GM18511 (cell line): ENCODE results near the gene WHRN.
A peak's percentile ranks its signal among the peaks of the same experiment; 100 is the strongest.

Source experiments
- ATAC-seq: cut with Tn5 transposase; IDR thresholded peaks from one replicate; pipeline ENCODE4 v1.9.1; 2021; ENCODE audit warnings: mild to moderate bottlenecking, moderate library complexity; ENCODE audit not compliant: unreplicated experiment

WHRN gene

DNA sequence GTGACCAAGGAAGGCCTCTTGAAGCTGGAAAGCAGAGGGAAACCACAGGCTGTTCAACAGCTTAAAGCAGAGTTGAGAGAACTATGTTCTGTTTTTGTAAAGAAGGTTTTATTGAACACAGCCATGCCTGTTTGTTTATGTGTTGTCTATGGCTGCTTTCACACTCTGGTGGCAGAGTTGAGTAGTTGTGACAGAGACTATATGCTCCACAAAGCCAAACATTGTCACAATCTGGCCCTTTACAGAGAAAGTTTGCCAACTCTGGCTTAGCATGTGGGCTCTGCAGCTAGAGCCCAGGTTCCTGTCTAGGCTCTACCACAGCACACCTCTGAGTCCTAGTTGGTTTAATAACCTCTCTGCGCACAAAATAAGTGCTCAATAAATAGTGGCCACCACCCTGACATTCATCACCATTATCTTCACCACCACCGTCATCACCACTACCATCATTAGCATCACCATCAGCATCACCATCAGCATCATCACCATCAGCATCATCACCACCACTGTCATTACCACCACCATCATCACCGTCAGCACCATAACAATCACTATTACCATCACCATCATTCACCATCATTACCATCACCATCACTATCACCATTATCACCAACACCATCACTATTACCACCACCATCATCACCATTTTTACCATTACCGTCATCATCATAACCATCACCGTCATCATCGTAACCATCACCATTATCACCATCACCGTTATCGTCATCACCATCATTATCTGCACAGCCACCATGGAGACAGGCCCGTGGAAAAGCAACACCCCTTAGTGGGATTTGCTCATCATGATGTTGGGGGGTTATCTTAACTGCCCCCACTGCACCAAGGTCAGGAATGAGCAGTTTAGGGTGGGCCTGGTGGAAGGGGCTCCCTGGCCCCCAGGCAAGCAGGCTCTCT, 135.8 kb downstream of the WHRN start:
- no peak for ATAC-seq

DNA sequence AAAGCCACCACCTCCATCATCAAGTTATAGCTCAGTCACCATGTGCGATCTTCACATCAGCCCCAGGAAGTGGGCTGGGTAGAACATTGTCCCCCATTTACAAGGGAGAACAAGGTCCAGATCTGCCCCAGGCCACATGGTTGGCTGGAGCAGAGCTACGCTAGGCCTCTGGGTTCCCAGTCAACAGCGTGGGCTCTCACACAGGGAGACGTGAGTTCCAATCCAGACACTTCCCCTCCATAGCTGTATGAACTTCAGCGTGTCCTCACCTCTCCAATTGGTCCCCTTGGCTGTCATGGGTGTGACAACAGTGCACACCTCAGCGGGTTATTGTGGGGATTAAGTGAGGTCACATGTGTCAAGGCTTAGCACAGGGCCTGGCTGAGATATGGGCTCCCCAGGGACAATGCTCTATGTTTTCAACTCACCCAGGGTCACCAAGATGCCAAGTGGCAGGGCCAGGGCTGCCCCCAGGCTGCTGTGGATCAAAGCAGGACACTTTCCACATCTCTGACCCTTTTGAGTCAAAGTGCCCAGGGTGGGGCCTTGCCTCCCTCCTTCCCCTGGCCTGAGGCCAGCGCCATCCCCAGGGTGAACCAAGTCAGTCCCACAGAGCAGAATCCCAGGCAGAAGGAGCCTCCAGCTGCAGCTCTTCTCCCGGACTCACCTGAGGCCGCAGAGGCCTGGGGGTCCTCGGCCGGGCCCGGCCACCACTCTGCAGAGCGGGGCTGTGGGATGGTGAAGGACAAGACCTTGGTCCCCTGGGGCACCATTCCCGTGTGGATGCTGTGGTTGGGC, 137.3 kb downstream of the WHRN start:
- ATAC-seq: no peak

DNA sequence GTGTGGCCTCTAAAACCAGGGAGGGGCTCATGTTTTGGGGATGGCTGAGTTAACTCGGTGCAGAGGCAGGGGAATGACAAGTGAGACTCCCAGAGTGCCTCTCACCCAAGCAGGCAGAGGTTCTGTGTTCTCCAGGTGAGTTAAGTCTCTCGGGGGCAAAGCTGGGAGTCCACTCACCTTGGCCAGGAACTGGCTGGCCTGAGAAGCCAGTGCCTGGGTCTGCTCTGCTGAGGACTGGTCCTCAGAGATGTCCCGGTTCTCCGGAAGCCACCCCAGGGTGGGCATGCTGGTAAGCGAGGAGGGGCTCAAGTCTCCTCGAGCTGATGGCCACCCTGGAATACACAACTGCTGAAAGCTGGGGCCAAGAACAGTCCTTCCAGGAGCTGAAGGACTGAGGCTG, 137.9 kb downstream of the WHRN start:
- no peak for ATAC-seq

DNA sequence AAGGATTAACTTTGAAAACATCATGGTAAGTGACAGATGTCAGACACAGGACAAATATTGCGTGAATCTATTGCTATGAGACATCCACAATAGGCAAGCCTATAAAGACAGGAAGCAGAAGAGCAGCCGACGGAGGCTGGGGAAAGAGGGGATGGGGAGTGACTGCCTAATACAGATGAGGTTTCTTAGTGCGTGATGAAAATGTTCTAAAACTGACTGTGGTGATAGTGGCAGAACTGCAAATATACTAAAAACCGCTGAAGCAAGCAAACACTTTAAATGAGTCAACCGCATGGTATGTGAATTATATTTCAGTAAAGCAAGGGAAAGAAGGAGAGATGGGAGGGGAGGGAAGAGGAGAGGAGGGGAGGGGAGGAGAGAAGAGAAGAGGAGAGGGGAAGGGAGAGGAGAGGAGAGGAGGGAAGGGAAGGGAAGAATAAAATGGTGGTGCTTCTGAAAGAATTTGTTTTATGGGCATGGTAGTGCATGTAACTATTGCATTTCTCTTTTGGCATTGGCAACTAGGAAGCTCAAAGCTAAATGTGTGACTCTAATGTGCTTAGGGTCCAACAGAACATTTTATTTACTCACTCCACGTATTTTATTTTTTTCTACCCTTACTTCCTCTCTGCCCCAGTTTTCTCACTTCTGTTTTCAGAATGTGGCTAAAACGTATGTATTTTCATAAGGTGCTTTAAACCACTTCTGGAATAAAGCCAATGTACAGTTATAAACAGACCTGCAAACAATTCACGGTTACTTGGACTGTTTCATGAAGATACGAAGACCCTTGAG, 138.7 kb downstream of the WHRN start:
- peak; percentile 60 for ATAC-seq

DNA sequence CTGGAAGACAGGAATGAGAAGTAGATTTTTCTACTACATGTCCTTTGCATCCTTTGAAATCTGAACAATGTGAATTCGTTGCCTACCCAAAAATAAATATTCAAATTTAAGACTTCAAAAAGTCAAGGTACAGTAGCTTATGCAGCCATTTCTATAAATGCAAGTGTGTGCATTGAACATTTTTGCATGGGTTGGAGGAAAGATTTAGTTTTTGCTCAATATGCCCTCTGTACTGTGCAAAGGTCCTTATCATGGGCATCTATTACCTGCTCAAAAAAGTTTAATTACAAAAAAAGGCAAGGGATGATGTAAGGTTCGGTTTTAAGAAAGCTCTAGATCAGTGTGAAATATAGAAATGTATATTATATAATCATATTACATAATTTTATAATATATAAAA, 140.1 kb downstream of the WHRN start:
- ATAC-seq: no peak

DNA sequence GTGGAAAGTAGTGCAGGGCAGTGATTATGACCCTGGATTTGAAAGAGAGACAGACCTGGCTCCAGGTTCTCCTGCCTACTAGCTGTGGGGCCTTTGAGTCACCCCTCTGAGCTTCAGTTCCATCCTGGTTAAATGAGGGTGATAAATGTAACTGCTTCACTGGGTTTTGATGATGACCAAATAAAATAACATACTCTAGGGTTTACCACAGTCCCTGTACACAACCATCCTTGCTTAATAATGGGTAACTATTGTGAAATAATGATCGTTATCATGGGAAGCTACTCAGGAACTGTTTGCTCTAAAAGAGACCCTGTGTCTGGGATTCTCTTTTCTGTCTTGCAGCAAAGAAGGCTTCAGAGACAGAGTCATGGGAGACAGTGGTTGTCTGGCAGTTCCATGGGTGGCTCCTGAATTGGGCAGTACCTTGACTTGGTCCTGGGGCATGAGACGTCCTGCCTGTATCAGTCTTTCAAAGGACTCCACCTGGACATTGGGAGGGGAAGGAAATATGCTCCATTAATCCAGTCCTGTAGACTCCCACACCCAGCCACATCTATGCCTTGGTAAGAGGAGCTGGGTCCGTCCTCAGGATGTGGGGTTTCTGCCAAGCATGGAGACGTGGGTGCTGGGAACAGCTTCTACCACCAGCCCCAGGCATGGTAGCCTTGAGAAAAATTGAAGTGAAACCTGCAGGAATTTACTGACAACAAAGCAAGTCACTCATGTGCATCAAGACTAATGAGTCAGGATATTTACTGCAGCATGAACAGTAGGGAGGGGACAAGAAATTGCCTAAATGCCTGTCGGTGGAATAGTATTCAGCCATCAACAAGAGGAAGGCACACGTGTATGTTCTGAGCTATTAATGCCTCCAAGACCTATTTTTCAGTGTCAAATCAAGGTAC, 140.9 kb downstream of the WHRN start:
- ATAC-seq: no peak

DNA sequence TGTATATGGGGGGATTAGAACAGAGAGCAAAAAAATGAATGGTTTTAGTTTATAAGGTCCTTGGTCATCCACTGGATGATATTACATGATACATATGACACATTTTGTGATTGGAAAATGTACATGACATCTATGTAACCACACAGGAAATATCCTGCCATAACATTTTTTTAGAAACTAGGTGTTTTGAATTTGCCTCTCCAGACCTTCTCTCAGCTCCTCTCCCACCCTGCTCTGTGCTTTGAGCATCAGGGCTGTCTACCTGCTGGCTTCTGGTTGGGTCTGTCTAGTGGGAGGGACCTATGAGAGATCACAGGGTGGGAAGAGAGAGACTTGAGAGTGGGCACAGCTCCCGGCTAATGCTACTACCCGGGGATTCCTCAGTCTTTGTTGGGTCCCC, 141.8 kb downstream of the WHRN start:
- no peak for ATAC-seq

DNA sequence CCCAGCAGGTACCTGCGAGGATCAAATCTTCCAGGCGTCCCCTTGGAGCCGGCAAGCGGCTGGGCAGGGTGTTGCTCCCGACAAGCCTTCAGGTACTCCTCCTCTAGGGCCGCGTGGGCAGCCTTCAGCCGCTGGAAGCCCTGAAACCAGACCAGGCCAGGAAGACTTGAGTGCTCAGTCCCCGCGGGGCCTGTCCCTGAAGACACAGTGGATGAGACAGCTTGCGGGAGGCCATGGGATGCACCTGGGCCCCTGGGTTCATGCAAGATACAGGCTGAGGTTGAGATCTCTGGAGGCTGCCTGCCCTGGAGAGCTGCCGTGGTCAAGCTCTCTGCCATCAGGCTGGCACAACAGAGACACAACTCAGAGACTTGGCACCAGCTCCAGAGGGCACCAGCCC, 142.9 kb downstream of the WHRN start:
- no peak for ATAC-seq

DNA sequence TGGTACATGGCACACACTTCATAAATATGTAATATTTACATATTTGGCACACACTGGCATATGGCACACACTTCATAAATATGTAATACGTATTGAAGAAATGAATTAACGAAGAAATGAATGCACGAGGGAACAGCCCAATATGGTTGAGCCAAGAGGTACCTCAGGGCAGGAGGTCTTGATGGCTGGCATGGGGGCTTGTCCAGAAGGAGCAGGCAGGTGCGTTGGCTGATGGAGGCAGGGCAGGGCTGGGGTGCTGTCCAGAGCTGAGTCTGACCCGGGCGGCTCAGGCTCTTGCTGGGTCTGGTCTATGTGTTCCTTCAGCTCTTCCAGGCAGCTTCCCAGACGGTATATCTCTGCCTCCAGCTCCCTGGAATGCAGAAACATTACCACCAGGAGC, 143.7 kb downstream of the WHRN start:
- no peak for ATAC-seq

DNA sequence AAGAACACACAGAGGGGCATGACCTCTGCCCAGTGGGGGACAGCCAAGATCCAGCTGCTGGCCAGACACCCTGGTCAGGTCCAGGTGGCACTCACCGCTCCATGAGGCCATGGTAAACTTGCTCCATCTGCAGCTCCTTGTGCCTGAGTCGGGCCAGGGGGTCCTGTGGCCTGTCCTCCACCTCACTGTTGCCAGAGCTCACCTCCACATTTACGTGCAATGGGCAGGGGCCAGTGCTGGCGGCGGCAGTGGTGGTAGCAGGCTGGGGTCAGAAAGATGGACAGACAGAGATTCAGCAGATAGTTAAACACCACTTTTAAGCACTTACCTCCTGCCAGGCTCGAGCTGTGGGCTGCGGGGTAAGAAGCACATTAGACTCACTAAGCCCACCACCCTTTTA, 145.5 kb downstream of the WHRN start:
- ATAC-seq: no peak

DNA sequence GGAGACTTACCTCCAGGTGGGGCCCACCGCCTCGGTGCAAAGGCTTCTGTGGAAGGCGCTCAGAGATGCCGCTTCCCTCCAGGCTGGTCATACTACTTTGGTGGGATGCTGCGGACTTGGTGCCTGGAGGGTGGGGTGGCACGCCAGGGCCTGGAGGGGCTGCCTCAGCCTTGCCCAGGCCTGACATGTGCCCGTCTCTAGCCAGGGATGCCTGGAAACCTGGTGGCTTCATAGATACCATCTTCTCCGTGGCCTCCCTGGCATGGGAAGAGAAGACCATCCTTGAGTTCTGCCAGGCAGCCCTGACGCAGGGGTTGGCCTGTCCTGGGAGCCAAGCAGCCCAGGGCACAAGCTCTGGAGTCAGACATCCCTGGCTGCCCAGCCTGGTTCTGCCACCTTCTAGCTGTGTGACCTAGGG, 147.4 kb downstream of the WHRN start:
- no peak for ATAC-seq

DNA sequence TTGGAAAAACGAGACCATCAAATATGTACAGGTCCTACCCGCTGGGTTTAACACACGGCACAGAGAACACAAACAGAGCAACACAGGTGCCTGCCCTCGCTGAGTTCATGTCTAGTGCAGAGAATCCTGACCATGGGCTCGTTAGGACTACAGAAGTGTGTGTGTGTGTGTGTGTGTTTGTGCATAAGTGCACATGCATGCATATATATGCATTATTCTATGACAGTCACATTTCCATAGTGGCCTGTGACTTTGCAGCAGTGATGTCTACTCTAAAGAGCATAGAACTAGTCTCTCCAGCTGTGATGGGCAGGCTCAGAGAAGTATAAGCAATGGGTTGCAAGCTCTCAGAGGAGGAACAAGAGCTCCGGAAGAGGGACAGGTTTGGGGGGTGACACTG, 147.9 kb downstream of the WHRN start:
- no peak for ATAC-seq

DNA sequence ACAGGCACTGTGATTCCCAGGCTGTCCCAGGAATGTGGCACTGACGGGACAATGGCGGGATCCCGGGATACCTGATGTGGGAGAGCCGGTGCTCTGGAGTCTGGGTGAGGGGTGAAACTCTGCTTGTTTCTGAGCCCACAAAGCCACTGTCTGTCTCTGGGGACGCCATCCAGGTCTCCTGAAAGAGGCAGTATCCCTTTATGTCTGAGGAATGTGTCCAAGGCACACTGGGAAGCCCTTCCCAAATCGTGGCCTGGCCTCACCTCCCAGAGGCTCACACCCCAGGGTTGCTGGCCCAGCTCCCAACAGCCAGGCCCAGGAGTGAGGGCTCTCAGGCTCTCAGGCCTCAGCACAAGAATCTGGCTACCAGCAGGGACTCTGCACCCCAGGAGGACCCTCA, 148.5 kb downstream of the WHRN start:
- no peak for ATAC-seq

DNA sequence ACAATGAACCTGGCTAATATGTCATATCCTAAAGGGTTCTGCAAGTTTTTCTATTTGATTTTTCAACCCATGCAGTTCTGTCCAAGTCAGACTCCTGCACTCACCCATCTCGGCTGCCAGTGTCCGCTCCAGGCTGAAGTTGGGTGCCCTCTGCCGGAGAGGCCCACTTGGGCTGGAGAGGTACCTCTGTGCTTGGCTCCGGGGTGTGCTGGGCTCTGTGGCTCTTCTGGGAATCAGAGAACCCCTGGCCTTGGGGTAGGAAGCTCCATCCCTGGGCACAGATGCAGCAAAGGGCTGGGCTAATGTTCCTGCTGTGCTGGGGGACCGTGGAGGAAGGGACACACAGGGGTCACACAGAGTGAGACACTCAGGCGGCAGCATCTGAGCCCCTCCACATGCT, 149.5 kb downstream of the WHRN start:
- no peak for ATAC-seq
